ENCODE data around the gene TVP23C.
"Not testable (repeated sequence)": the region's sequence is repeated elsewhere in the genome, so short reads cannot be mapped to it uniquely, and the experiment has no call there.

Gene TVP23C

DNA sequence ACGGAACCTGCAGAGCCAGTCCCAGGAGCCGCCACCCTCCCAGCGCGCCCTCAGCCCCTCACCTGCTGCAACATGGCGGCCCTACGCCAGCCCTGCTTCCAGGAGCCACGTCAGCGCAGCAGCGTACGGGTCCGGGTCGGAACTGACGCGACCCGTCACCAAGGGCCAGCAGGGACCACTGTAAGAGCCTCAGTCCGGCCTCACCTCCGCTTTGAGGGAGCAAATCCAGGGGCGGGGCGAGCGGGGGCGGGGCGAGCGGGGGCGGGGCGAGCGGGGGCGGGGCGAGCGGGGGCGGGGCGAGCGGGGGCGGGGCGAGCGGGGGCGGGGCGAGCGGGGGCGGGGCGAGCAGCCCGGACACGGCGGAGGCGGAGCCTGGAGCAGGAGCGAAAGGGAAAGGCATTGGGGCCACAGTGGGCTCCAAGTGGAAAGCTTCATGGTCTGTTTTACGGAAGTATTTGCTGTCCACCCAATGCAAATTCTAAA, at the start of gene TVP23C:
Gene TVP23C (minus strand): TSS at position 109 of the 483 bp plus-strand sequence. CDS start 35 bp downstream, at position 74.
- peak; percentile 22 for DNase-seq (ENCODE audit: low read depth)

DNA sequence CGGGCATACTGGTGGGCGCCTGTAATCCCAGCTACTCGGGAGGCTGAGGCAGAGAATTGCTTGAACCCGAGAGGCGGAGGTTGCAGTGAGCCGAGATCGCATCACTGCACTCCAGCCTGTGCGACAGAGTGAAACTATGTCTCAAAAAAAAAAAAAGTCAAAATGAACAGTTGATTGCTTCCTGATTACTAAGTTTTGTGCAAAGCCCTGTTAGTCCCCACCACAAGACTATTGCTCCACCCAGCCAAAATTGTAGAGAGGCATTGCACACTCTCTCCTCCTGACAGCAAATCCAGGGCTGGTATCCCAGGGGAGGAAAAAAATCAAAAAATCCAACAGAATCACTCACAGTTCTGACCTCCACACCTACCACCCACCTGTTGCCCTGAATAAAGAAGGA, 29.7 kb upstream of the TVP23C start:
- DNase-seq (ENCODE audit: low read depth) = not testable (repeated sequence)

DNA sequence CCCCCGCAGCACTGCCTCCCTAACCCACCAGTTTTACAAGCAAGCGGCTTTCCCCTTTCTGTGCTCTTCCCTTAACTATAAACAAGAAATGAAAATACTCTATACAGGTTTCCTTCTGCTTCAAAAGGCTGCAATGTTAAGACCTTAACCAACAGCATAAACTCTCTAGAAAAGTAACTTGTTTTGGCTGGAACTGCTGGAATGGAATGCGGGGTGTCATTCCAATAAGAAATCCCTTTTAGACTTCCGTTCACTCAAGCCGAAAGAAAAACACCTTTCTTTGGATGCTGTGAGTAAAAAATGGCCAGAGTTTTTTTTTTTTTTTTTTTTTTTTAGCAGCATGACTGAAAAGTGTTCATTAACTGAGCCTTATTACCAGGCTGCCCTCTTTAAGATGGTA, 28.7 kb upstream of the TVP23C start:
- DNase-seq (ENCODE audit: low read depth) = not testable (repeated sequence)

DNA sequence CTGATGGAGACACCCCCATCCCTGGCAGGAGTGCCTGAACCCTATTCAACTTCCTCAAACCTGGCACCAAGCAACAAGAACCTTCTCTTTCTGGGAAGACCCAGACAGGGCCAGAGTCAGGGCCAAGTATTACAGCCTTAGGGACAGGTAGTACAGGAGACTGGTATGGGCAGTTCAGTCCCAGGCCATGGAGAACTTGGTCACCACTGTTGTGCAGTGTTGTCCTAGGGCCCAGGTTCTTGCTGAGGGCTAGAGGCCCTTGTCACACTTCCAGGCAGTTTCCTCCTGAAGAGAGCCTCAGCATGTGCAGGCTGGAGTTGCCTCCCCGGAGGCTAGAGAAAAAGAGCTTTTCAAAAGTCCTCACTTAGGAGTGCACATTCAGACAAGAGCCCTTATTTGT, 27.6 kb upstream of the TVP23C start:
- DNase-seq (ENCODE audit: low read depth) = not testable (repeated sequence)

DNA sequence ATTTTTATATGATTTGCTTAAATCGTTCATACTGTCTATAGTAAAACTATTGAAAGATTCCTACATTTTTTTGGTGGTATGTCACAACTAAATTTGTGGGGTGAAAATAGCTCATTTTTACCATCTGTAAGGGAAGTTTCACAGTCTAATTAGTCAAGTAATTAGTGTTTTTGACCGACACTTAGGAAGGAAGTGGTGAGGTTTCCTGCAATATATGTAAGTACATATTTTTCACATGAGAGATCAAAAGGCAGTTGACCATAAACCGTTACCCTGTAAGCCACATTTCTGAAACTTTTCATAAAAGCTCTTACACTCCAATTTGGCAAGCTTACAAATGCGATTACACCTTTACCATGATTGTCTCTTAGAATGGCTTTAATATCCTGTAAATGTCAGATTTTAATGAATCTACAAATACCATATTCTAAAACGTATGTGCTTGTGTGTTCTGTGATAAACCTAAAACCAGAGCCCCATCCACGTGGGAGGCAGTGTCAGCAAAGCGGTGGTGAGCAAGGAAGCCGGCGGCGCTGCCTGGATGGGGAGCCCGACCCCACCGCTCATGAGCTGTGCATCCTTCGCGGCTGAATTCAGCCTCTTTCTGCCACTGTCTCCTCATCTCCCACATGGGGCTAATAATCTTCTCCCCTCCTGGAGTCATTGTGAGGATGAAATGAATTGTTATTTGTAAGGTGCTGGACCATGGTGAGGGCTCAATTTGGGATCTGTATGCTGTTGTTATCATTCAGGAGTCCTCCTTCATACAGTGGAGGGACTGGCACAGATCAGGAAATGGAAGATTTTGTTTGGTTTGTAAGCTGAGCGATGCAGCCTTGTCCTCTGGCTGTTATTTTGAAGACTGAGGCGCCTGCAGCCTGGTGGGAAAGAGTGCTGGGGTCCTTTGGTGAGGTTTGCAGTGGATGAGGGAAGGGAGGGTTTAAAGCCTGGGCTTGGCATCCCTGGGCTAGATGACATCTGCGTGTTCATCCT, 26.6 kb upstream of the TVP23C start:
- not testable (repeated sequence) for DNase-seq (ENCODE audit: low read depth)

DNA sequence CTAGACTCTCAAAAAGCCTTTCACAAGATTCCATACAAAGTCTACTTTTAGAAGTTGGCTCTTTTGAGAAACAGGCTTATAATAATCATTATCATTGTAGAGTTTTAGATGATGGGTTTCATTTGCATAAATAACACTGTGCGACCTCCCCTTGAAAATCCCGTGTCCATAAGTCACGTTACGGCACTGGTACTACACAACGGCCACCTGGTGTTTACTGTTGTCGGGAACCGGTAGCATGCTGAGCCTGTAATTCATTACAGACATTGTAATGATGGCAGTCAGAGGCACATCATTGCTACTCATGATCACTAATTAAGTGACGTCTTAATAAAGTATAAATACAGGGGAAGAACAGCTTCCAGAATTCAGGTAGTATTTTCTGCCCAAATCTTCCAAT, 24.7 kb upstream of the TVP23C start:
- not testable (repeated sequence) for DNase-seq (ENCODE audit: low read depth)

DNA sequence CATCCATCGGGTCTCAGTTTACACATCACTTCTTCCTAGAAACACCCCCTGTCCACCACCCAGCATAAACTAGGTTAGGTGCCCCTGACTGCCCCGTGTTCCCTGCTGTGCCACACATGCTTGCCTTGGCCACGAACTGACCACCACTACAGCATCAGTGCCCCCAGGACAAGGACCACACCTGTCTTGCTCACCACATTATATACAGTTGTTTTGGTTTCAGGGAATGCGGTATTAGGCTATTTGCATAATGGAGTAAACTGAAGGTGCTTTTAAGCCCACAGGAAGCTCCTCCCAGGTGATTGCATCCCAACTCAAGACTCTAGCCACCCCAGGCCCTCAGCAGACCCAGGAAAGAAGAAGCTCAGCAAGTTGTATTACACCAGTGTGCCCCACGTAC, 20.0 kb upstream of the TVP23C start:
- not testable (repeated sequence) for DNase-seq (ENCODE audit: low read depth)

DNA sequence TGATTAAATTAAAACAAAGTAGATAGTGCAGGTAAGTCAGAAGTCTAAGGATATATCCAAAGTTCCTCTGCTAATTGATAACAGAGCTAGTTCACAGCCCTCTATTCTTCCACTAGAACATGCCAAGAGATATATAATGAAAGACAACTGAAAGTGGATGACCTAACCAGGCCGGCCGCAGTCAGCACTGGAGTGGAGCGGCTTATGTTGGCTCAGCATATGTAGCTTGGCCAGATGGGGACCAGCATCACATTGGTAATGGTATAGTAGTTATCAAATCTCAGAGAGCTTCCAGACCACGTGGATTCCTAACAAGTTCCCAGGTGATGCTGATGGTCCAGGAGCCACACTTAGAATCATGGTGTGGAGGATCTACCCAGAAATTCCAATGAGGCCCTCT, 18.2 kb upstream of the TVP23C start:
- DNase-seq (ENCODE audit: low read depth) = not testable (repeated sequence)

DNA sequence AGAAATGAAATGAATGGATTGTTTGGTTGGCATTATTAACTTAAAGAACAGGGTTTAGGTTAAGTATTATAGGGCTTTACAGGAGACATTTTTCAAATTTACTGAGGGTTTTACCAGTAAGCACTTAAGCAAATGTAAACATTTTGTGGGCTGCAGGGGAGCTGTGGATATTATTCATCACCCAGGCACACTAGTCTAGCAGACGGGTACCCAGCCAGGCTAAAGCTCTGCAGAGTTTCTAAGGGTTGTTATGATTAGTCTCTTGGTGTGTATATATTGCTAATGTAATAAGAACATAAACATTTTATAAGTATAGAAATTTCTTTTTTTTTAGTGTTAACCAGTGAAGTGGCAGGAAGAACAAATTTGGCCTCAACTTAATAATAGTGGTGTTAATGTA, 13.6 kb upstream of the TVP23C start:
- not testable (repeated sequence) for DNase-seq (ENCODE audit: low read depth)

DNA sequence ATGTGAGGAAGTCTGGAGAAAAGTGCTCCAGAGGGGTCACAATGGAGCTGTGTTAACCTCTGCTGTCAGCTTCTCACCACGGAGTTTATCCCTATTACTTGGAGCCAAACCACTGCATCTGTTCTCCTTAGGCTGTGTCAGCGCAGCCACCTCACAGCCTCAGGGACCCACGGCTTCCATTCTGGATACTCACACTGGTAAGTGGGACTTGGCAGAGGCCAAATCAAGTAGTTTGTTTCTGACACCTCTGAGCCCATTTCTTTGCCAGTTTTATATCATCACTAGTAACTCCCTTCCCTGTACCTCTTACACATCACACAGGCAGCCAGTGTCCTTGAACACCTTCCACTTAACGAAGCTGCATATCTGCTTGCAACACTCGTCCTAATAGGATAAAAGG, 11.4 kb upstream of the TVP23C start:
- not testable (repeated sequence) for DNase-seq (ENCODE audit: low read depth)

DNA sequence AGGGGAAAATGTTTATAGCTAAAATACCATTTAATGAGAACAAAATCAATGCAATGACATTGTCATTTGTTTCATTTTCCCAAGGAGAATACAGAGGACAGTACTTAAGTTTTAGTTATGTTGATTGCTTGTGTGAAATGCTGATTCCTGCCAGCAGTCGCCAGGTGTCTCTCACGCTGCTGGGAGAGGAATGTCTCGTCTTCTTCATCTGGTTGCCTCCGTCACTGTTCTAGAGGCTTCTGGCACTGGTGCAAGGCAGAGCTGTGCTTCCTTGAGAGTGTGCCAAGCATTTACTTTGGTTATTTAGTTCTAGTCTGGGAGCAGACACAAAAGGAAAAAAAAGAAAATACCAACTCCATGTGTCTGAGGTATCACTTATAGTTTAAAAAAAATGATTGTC, 10.6 kb upstream of the TVP23C start:
- not testable (repeated sequence) for DNase-seq (ENCODE audit: low read depth)

DNA sequence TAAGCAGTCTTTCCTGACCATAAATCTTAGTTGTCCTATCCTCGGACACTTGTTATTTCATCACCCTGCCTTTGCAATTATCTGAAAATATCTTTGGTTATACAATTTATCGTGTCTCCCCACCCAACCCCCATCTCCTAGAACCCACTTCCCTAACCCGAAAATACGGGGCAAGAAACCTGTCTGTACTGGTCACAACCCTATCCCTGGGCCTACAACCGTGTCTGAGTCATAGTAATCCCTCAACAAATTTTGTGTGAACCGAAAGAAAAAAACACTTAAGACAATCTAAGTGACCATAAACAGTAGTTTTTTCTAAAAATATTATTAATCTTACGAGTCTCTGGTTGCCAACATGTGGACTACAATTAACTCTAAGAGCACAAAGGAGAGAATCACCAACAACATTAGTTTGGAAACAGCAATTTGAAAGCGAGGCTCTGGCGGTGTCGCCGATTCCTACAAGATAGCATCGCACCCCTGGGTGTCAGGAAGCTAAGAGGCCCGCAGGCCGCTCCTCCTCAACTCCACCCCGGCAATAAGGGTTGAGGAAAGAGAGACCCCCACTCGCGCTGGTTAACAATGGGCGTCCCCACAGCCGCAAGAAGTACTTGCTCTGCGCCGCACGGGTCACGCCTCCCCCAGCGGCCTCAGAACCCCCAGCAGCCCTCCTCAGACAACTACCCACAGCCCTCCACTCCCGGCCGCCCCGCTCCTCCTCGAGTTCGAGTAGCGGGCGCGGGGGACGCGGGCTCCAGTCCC, 489 bp downstream of the TVP23C start:
- DNase-seq (ENCODE audit: low read depth) = not testable (repeated sequence)

DNA sequence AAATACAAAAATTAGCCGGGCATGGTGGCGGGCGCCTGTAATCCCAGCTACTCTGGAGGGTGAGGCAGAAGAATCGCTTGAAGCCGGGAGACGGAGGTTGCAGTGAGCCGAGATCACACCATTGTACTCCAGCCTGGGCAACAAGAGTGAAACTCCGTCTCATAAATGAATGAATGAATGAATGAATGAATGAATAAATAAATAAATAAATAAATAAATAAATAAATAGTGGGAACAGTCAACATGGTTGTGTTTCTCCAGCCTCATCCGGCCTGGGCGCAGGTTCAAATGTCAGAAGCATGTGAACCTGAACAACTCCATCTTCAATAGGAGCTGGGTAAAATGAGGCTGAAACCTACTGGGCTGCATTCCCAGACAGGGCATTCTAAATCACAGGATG, 1.8 kb downstream of the TVP23C start:
- not testable (repeated sequence) for DNase-seq (ENCODE audit: low read depth)

DNA sequence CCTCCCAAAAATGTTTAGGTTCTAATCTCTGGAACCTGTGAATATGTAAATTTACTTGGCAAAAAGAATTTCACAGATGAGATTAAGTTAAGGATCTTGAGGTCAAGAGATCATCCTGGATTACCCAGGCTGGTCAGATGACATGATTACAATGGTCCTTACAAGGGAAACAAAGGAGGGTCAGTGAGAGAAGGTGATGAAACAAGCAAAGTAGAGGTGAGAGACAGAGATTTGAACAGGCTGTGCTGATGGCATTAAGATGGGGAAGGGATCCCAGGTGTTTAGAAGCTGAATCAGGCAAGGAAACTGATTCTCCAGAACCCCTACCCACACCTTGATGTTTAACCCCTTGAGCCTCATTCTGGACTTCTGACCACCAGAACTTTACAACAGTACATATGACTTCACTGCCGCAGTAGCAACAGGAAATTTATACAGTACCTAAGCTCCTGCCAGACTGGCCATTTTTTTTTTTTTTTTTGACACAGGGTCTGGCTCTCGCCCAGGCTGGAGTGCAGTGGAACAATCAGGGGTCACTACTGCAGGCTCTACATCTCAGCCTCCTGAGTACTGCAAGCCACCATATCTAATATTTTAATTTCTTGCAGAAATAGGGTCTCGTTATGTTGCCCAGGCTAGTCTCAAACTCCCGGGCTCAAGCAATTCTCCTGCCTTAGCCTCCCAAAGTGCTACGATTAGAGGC, 4.7 kb downstream of the TVP23C start:
- DNase-seq (ENCODE audit: low read depth) = not testable (repeated sequence)

DNA sequence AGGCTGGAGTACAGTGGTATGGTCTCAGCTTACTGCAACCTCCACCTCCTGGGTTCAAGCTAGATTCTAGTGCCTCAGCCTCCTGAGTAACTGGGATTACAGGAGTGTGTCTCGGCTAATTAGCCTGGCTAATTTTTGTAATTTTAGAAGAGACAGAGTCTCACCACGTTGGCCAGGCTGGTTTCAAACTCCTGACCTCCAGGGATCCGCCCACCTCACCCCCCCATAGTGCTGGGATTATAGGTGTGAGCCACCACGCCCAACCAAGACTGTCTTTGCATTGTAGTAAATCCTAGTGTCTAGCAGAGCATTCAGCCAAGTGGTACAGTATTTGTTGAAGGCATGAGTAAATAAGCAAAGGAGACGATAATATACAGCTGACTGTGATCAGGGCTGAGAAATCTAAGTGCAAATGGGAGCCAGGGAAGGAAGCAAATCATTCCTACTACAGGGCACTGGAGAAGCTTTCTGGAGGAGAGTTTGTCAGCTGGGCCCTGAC, 5.9 kb downstream of the TVP23C start:
- DNase-seq (ENCODE audit: low read depth) = not testable (repeated sequence)

DNA sequence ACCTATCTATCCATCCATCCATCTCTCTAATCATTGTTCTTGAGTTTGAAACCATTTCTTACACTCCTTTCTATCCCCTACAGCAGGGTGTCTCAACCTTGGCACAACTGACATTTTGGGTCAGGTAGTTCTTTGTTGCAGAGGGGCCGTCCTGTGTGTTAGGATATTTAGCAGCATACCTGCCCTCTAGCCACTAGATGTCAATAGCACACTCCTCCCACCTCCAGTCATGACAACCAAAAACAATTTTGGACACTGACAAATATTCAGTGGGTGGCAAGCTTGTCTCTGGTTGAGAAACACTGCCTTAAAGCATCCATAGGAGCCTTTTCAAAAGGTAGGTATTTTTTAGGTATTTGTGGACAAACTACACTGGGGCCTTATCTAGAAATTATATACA, 10.4 kb downstream of the TVP23C start:
- DNase-seq (ENCODE audit: low read depth) = not testable (repeated sequence)

DNA sequence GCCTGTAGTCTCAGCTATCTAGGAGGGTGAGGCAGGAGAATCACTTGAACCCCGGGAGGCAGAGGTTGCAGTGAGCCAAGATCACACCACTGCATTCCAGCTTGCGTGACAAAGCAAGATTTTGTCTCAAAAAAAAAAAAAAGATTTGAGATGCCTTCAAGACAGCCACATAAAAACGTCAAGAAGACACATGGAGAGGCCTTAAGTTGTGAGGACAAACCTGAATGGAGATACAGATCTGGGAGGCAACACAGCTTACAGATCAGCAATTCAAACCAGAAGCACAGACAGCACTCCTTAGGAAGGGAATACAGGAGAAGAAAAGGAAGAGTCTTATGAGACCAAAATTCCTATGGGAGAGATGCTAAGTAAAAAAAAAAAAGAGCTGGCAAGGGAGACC, 13.7 kb downstream of the TVP23C start:
- not testable (repeated sequence) for DNase-seq (ENCODE audit: low read depth)

DNA sequence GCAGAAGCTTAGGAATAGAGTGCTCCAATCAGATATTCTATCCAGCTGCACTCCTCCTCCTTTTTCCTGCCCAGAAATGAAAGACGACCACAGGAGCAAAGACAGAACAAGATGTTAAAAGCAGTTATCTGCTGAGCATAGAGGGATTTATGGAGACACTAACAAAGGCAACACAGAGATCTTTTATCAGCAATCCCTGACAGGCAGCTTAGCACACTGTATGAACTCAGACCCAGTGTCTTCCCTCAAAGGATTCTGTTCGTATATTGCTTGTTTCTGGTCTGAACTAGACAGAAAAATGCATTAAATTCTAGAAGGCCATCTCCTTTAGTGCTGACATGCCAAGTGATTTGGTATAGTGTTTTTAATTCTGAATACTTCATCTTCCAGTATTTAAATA, 16.7 kb downstream of the TVP23C start:
- DNase-seq (ENCODE audit: low read depth) = not testable (repeated sequence)

DNA sequence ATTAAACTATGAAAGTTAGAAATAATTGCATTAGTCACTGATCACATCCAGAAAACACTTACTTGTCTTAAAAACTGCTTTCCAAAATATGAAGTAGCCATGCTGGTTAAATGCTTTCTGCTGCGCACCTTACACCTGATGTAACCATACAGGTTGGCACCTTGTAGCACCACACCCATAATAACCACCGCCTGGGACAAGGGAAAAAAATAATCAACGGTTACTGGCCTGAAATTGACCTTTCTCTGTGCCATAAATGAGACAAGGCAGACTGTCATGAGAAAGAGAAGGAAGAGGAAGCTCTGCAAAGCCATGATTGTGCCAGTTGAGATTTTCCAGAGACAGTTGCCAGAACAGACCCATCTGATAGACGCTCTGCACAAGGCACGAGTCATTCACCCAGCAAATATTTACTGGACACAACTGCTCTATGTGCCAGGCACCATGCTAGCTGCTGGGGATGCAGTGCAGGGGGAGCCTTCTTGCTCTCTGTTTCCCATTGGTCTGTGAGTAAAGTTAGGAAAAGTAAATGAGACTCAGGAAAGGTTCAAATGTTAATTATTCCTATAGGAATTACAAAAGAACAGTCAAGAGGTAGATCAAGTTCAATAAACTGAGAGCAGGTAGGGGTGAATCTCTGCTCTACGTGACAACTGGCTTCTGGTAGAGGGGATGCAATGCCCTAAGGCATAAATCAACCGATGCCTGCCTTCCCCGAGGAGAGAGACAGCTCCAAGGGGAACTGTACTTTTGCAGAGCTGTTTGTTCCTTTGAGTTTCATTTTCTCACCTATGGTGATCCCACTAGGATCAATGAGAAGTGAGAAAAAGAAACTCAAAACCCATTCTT, 22.7 kb downstream of the TVP23C start:
- DNase-seq (ENCODE audit: low read depth) = not testable (repeated sequence)

DNA sequence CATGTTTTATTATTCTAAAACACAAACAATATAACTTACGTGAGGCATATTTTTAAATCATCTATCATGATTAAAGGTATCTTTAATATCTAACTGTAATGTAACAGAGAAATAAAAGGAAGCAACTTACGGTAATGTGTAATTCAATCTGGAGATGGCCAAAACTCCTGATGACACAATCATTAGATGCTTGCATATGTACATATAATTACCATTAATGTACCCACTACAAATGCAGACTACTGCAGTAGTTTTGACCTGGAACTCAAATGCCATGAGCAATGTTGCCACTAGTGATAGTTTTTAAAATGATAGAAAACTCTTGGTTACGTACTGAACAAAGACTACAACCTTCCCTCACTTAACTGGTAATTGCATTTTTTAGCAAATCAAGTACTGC, 30.2 kb downstream of the TVP23C start:
- not testable (repeated sequence) for DNase-seq (ENCODE audit: low read depth)

Data from GM04504 (cell line).